Neural cell (in vitro differentiated cells): Measurements from ENCODE around the gene KCTD3. TPM values are rescaled to one million over a fixed set of nuclear protein-coding genes. Genes with fewer than 3 reads are reported as not detected.

Source experiments
- H2AFZ ChIP-seq: fragments of 200-600, 300-800 bp; sonication (generic), shearing (Covaris generic); 2 replicates; pipeline ENCODE4 v1.6.0; 2014; ENCODE audit warnings: low read depth, mild to moderate bottlenecking, antibody characterized with exemption, low read length, moderate library complexity
- H3F3A ChIP-seq: fragments of 200-600 bp; shearing (Covaris generic); 2 replicates; pipeline ENCODE4 v1.6.1; 2016; ENCODE audit warnings: mild to moderate bottlenecking, moderate library complexity, mixed read lengths, antibody characterized with exemption, low read length; ENCODE audit not compliant: insufficient read depth, poor library complexity, severe bottlenecking
- H3K27ac ChIP-seq: fragments of 200-600, 300-800 bp; sonication (generic), shearing (Covaris generic); 2 replicates; pipeline ENCODE4 v1.5.1; 2014; ENCODE audit warnings: mild to moderate bottlenecking, low read length, moderate library complexity
- H3K27me3 ChIP-seq: fragments of 300-800, 200-600 bp; sonication (generic), shearing (Covaris generic); 2 replicates; pipeline ENCODE4 v1.6.0; 2014; ENCODE audit warnings: mild to moderate bottlenecking, low read depth, low read length, moderate library complexity; ENCODE audit not compliant: insufficient read depth
- H3K36me3 ChIP-seq: fragments of 300-800, 200-600 bp; sonication (generic), shearing (Covaris generic); 2 replicates; pipeline ENCODE4 v1.5.1; 2014; ENCODE audit warnings: mild to moderate bottlenecking, antibody characterized with exemption, low read length, moderate library complexity; ENCODE audit not compliant: insufficient read depth
- H3K4me2 ChIP-seq: fragments of 300-800, 200-600 bp; sonication (generic), shearing (Covaris generic); 2 replicates; pipeline ENCODE4 v1.6.0; 2014; ENCODE audit warnings: mild to moderate bottlenecking, low read length
- H3K4me3 ChIP-seq: fragments of 300-800, 200-600 bp; sonication (generic), shearing (Covaris generic); 2 replicates; pipeline ENCODE4 v1.5.1; 2014; ENCODE audit warnings: mild to moderate bottlenecking, low read length, moderate library complexity
- H3K79me2 ChIP-seq: fragments of 200-600 bp; shearing (Covaris generic); replicated peaks from 2 replicates; pipeline ENCODE4 v1.6.0; 2014; ENCODE audit warnings: mild to moderate bottlenecking, low read length, moderate library complexity; ENCODE audit not compliant: insufficient read depth
- H3K9ac ChIP-seq: fragments of 300-800, 200-600 bp; sonication (generic), shearing (Covaris generic); 2 replicates; pipeline ENCODE4 v1.6.1; 2016; ENCODE audit warnings: mild to moderate bottlenecking, low read length, mixed read lengths
- H3K9me2 ChIP-seq: fragments of 200-600 bp; shearing (Covaris generic); 2 replicates; pipeline ENCODE4 v1.6.1; 2016; ENCODE audit warnings: mild to moderate bottlenecking, low read length, mixed read lengths; ENCODE audit not compliant: insufficient read depth
- H3K9me3 ChIP-seq: fragments of 200-600, 300-800 bp; sonication (generic), shearing (Covaris generic); 2 replicates; pipeline ENCODE4 v1.6.1; 2016; ENCODE audit warnings: mild to moderate bottlenecking, mixed run types, low read length, moderate library complexity, mixed read lengths
- H4K20me1 ChIP-seq: fragments of 200-600 bp; shearing (Covaris generic); 2 replicates; pipeline ENCODE4 v1.6.1; 2016; ENCODE audit warnings: mild to moderate bottlenecking, mixed run types; ENCODE audit not compliant: insufficient read depth
- CTCF ChIP-seq: fragments of 450-650 bp; IDR thresholded peaks from 2 replicates; pipeline ENCODE4 v1.5.1; 2014; ENCODE audit warnings: antibody characterized with exemption, mild to moderate bottlenecking, moderate library complexity; ENCODE audit not compliant: poor library complexity, severe bottlenecking
- EP300 ChIP-seq: fragments of 450-650 bp; conservative IDR thresholded peaks from 2 replicates; pipeline ENCODE4 v1.6.1; 2014; ENCODE audit warnings: antibody characterized with exemption, mild to moderate bottlenecking, moderate library complexity; ENCODE audit not compliant: poor library complexity, severe bottlenecking
- EZH2 ChIP-seq: fragments of 200-600, 300-800 bp; shearing (Covaris generic), sonication (generic); IDR thresholded peaks from 2 replicates; pipeline ENCODE4 v1.6.1; 2014; ENCODE audit warnings: antibody characterized with exemption, low read length, borderline replicate concordance, mild to moderate bottlenecking; ENCODE audit not compliant: insufficient read depth, poor library complexity, severe bottlenecking
- MXI1 ChIP-seq: fragments of 450-650 bp; conservative IDR thresholded peaks from 2 replicates; pipeline ENCODE4 v1.6.1; 2014; ENCODE audit warnings: antibody characterized with exemption, mild to moderate bottlenecking; ENCODE audit not compliant: poor library complexity, severe bottlenecking
- POLR2AphosphoS5 ChIP-seq: IDR thresholded peaks from 2 replicates; pipeline ENCODE4 v1.6.1; 2012
- RAD21 ChIP-seq: fragments of 450-650 bp; conservative IDR thresholded peaks from 2 replicates; pipeline ENCODE4 v1.6.1; 2014; ENCODE audit warnings: antibody characterized with exemption, mild to moderate bottlenecking, moderate library complexity
- REST ChIP-seq: IDR thresholded peaks from 2 replicates; pipeline ENCODE4 v1.6.1; 2012; ENCODE audit warnings: borderline replicate concordance
- SMC3 ChIP-seq: fragments of 450-650 bp; conservative IDR thresholded peaks from 2 replicates; pipeline ENCODE4 v1.6.1; 2014; ENCODE audit warnings: antibody characterized with exemption, mild to moderate bottlenecking, moderate library complexity; ENCODE audit not compliant: poor library complexity
- TAF1 ChIP-seq: IDR thresholded peaks from 2 replicates; pipeline ENCODE4 v1.6.1; 2012; ENCODE audit warnings: low read depth
- polyA plus RNA-seq: library from polyadenylated mRNA; depleted of rRNA; stranded (reverse); fragments of >200 nt; gene quantifications from 2 replicates; pipeline ENCODE4 v1.2.3, GENCODE V29; 2014

Gene KCTD3
- polyA plus RNA-seq, 1 donor from 2014 or later, result 82.9 TPM

- Histone ChIP-seq H2AFZ (no peak overlapping the region), H4K20me1 (no peaks in the 10 kb centered on the region), H3K79me2 (no peaks in the 10 kb centered on the region), H3K27me3 (no peaks in the 10 kb centered on the region), H3K4me3 (no peak overlapping the region), H3K9me2 (no peaks in the 10 kb centered on the region), H3K27ac (no peak overlapping the region), H3K9me3 (peaks cover 2% of the 10 kb centered on the region), H3K36me3 (no peaks in the 10 kb centered on the region), H3F3A (no peaks in the 10 kb centered on the region), H3K4me2 (no peak overlapping the region), H3K9ac (no peak overlapping the region)
- TF ChIP-seq EP300 (no peak), TAF1 (no peak), MXI1 (no peak), RAD21 (no peak), EZH2 (no peak), REST (no peak), POLR2AphosphoS5 (no peak), CTCF (no peak), SMC3 (no peak)
Measured at GRCh38 chr1:215518594-215518993, 48.5 kb upstream of the KCTD3 start.

GRCh38 chr1:215521279-215521678 is 45.8 kb upstream of the KCTD3 start:
- Histone ChIP-seq H3K9me2 (no peaks in the 10 kb centered on the region), H3K79me2 (no peaks in the 10 kb centered on the region), H2AFZ (no peak overlapping the region), H3F3A (no peaks in the 10 kb centered on the region), H3K4me3 (no peak overlapping the region), H3K9me3 (no peaks in the 10 kb centered on the region), H3K27ac (no peak overlapping the region), H4K20me1 (no peaks in the 10 kb centered on the region), H3K27me3 (no peaks in the 10 kb centered on the region), H3K9ac (no peak overlapping the region), H3K4me2 (no peak overlapping the region), H3K36me3 (no peaks in the 10 kb centered on the region)
- TF ChIP-seq EZH2 (no peak), EP300 (no peak), CTCF (no peak), SMC3 (no peak), POLR2AphosphoS5 (no peak), RAD21 (no peak), MXI1 (no peak), REST (no peak), TAF1 (no peak)
